Lower leg skin (tissue), 3 donors: ENCODE data around the gene STAT4.

Experiments
- POLR2A ChIP-seq, 2 donors: fragments of 450-650 bp; IDR thresholded peaks; one replicate each; pipeline ENCODE4 v1.6.1; 2016 to 2017; ENCODE audit warnings: antibody characterized with exemption in 2 of 2, mild to moderate bottlenecking in 1 of 2, moderate library complexity in 1 of 2
- TF ChIP-seq, protein P1 (sequence below), 3 donors: fragments of 450-650 bp; IDR thresholded peaks; one replicate each; pipeline ENCODE4 v1.5.1; 2016; ENCODE audit warnings: antibody characterized with exemption in 3 of 3, mild to moderate bottlenecking in 3 of 3, moderate library complexity in 2 of 3

DNA sequence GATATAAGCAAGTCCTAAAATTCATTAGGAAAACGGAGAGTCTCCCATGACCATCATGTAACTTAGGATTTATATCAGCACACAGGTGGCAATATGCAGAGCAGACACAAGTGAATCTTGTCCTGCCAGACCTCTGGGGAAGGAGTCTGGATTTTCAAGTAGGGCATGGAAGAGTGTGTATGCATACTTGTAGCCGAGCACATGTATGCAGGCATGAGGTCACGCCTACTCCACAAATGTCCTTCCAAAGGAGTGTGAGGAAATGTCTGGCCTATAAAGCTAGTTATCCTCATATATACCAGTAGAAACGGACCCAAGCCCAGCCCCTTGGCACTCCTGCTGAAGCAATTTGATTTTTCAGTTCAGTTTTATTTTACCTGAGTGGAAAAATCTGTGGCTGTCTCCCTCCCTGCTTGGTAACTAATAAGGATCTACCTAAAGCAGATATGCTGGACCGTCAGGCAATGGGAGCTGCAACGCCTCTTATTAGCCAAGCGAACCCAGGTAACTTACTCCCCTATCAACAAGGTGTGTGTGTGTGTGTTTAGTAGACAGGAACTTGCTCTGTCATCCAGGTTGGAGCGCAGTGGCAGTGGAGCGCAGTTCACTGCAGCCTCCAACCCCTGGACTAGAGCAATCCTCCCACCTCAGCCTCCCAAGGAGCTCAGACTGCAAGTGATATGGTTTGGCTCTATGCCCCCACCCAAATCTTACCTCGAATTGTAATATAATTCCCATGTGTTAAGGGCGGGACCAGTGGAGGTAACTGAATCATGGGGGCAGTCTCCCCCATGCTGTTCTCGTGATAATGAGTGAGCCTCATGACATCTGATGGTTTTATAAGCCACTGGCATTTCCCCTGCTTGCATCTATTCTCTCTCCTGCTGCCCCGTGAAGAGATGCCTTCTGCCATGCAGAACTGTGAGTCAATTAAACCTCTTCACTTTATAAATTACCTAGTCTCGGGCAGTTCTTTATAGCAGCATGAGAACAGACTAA, 139.6 kb downstream of the STAT4 start:
- TF ChIP-seq, protein P1, sequence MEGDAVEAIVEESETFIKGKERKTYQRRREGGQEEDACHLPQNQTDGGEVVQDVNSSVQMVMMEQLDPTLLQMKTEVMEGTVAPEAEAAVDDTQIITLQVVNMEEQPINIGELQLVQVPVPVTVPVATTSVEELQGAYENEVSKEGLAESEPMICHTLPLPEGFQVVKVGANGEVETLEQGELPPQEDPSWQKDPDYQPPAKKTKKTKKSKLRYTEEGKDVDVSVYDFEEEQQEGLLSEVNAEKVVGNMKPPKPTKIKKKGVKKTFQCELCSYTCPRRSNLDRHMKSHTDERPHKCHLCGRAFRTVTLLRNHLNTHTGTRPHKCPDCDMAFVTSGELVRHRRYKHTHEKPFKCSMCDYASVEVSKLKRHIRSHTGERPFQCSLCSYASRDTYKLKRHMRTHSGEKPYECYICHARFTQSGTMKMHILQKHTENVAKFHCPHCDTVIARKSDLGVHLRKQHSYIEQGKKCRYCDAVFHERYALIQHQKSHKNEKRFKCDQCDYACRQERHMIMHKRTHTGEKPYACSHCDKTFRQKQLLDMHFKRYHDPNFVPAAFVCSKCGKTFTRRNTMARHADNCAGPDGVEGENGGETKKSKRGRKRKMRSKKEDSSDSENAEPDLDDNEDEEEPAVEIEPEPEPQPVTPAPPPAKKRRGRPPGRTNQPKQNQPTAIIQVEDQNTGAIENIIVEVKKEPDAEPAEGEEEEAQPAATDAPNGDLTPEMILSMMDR (IDR thresholded peaks at IDR 0.05): no peak
- TF ChIP-seq POLR2A (IDR thresholded peaks at IDR 0.05): no peak
